Endothelial cell of hepatic sinusoid (primary cell): ENCODE results near the gene SUMF2.
"Not testable (repeated sequence)": the region's sequence is repeated elsewhere in the genome, so short reads cannot be mapped to it uniquely, and the experiment has no call there.

Experiments
- in situ Hi-C: cut with HindIII; loops from 2 replicates; pipeline ENCODE4 v1.10.0; 2017; ENCODE audit warnings: low sequenced_read_pairs

SUMF2 gene

DNA sequence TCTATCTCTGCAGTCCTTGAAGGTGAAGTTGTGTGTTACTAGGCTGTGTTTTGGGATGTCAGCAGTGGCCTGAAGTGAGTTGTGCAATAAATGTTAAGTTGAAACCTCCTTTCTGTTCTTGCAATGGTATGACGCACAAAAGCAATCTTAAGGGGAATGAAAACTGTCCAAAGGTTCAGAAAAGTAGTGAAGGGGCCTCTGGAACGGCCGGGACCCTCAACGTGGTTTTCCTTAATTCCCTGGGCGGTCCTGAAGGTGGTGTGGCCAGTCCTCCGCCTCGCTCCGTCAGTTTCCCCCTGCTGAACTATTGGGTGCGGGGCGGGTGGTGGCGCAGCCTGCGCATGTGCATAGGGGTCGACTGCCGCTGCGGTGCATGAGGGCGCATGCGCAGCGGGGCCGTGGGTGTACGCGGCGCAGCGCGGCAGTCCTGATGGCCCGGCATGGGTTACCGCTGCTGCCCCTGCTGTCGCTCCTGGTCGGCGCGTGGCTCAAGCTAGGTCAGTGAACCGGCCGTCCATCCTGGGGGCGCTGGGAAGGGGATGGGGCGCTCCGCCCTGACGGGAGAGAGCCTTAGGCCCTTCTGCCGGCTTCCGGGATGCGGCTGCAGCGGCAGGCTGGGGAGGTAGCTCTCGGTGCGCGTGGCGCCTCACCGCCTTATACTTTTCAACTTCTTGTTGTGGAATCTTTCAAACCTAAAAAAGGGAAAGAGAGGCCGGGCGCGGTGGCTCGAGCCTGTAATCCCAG lies at the start of gene SUMF2:
TSS of gene SUMF2 (plus strand) at position 405 of the 744 bp plus-strand sequence. CDS start at position 431, 26 bp downstream.
- in situ Hi-C loops, result loop anchor here (5.0 kb wide), 1 partner anchor 82 kb away; no protein-coding TSS in a partner anchor

DNA sequence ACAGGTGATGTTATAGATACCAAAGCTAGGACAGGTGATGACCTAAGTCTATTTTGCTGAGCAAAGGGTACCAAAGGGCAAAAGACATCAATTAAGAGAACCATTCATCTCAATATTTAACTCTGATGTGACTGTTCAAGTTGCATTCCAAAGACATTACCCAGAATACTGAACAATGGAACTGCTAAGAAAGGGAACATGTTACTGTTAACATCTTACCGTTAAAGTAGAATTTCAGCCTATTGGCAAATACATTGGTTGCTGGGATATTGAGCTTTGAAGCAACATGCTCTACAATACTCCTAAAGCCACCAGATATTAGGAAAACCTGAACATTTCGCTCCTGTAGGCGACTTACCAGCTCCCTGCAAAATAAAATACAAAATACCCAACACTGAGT lies 47.1 kb upstream of the SUMF2 start:
- in situ Hi-C loops, result not testable (repeated sequence)

DNA sequence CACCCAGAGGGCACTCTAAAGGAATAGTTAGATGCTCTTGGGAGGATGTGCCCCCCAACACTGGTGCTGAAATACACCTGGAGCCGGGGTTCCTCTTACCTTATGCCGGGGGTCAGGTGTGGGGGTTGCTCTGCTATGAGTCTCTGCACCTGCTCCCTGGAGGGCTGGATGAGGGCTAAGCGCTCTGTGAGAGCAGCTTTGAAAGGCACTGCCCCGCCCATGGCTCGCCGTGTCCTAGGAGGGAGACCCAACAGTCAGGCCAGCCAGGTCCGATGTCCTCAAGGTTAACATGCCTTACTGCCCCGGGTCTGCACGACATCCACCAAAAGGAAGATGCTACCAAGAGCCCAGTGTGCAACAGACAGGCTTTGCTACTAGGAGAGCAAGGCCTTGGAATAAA lies 44.6 kb upstream of the SUMF2 start:
- in situ Hi-C loops, result no loop called here

DNA sequence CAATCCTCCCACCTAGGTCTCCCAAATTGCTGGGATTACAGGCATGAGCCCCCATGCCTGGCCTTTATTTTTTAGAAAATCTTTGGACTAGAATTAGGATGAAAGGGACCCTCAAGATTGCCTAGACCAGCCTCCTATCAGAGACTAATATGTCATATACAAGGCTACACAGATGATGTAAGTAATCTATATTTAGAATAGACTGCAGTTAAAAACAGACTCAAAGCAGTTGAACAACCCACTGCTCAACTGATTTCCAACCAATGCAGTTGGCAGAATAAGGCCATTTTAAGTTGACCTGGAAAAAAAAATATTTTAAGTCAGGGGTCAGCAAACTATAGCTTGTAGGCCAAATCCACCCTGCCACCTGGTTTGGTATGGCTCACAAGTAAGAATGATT lies 40.6 kb upstream of the SUMF2 start:
- in situ Hi-C loops, result no loop called here

DNA sequence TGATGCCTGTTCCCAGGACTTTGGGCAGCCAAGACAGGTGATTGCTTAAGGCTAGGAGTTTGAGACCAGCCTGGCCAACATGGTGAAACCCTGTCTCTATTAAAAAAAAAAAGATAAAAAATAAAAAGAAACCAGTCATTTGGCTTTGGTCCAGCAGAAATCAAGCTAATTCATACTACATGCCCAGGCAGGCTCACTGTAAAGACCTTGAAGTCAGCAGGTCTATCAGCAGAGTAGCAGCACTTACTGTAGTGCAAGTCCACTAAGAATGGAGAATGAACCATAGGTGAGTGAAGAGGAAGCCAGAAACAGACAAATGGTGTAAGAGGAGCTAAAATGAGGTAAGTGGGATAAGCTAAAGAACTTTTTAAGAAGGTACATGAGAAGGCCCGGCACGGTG lies 37.5 kb upstream of the SUMF2 start:
- in situ Hi-C loops, result no loop called here

DNA sequence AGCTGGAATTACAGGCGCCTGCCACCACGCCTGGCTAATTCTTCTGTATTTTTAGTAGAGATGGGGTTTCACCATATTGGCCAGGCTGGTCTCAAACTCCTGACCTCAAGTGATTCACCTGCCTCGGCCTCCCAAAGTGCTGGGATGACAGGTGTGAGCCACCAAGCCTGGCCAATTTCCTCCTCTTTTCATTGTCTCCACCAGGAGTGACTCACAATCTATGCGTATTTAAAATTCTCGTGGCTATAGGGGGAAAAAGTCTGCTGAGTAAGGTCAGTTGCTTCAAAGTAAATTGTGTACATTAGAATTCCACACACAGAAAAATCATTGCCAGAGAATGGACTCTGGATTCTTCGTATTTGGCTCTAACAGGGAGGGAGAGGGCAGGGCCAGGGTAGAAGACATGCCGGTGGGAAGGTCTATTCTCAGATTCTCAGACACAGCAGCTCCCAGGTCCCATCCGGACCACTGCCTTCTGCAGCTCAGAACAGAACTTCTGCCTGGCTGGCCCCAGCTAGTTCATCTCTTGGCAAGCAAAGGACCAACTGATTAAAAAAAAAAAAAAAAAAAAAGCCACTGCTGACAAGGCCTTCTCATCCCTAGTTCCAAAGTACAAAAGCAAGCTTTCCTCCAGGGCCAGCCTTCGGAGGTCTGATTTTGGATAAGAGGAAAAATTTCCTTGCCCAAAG lies 35.0 kb upstream of the SUMF2 start:
- in situ Hi-C loops, result no loop called here

DNA sequence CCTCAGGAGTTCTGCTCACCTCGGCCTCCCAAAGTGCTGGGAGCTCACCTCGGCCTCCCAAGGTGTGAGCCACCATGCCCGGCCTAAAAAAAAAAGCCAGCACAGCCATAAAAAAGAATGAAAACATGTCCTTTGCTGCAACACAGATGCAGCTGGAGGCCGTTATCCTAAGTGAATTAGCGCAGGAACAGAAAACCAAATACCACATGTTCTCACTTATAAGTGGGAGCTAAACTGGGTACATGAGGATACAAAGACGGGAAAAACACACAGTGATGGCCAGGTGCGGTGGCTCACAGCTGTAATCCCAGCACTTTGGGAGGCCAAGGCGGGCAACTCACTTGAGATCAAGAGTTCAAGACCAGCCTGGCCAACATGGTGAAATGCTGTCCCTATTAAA lies 33.7 kb upstream of the SUMF2 start:
- in situ Hi-C loops, result no loop called here

DNA sequence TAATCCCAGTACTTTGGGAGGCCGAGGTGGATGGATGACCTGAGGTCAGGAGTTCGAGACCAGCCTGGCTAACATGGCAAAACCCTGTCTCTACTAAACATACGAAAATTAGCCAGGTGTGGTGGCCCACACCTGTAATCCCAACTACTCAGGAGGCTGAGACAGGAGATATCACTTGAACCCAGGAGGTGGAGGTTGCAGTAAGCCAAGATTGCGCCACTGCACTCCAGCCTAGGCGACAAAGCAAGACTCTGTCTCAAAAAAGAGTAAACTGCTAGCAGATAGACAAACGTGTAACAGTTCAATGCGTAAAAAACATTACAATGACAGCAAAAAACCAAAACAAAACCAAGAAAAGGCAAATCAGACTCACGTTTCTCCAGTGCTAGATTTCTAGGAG lies 32.5 kb upstream of the SUMF2 start:
- in situ Hi-C loops, result not testable (repeated sequence)

DNA sequence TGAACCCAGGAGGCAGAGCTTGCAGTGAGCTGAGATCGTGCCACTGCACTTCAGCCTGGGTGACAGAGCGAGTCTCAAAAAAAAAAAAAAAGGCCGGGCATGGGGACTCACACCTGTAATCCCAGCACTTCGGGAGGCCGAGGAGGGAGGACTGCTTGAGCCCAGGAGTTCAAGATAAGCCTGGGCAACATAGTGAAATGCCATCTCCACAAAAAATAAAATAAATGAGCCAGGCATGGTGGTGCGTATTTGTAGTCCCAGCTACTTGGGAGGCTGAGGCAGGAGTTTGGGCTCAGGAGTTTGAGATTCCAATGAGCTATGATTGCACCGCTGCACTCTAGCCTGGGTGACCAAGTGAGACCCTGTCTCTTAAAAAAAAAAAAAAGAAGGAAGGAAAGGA lies 31.5 kb upstream of the SUMF2 start:
- in situ Hi-C loops, result not testable (repeated sequence)

DNA sequence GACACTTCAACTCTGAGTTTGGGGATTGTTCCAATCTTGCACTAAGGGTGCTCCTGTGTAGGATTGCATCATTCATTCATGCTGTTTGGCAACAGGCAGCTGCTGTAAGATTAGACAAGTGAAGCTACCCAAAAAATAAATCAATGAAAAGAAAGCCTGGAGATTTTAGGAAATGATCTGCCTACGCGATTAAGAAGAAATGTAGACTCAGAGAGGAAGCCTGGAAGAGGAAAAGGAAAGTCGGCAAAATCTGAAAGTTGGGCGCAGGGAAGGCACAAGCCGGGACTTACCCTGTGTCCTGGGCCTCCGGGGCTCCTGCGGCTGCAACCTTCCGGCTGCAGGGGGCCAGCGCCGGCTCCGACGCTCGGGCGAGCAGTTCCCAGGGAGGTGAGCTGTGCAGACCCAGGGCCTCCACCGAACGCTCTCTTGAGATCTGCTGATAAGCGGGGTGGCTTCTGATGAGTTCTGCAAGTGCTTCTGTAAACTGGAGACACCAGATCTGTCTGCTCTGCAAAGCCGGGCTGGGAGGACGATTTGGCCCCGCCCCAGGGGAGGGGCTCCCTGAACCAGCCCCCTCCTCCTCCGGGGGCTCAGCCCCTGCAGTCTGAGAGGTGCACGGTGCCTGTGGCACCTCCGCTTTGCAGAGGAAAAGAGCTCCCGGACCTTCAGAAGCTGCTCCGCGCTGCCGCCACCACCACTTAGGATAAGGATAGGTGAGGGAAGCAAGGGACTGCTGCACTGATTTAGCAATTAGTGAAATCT lies 30.2 kb upstream of the SUMF2 start:
- in situ Hi-C loops, result no loop called here

DNA sequence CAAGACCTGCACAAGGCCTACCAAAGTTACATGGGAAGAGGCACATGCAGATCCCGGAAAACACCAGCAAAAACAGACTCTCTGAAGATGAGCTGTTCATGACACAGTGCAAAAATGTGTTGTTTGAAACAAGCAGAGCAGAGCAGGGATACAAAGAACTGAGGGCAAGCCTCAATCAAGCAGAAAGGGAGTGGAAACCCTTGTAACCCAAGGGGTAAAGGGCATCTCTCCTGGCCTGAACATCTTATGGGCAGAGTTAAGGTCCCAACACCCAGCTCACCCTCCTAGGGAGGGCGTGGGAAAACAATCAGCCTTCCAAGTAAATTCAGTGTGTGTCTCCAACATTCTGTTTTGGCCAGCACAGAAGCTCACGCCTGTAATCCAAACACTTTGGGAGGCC lies 23.4 kb upstream of the SUMF2 start:
- in situ Hi-C loops, result no loop called here

DNA sequence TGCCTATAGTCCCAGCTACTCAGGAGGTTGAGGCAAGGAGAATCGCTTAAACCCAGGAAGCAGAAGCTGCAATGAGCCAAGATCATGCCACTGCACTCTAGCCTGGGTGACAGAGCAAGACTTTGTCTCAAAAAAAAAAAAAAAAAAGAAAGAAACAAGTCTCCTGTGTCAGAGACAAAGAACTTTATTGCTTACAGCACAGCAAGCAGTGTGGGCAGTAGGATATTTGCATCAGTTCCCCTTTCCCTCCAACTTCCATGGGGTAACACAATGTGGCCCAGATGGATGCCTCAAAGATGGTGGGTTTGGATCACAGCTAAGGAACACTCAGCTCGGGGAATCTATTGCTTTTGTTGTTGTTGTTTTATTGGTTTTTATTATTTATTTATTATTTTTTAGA lies 18.3 kb upstream of the SUMF2 start:
- in situ Hi-C loops, result not testable (repeated sequence)

DNA sequence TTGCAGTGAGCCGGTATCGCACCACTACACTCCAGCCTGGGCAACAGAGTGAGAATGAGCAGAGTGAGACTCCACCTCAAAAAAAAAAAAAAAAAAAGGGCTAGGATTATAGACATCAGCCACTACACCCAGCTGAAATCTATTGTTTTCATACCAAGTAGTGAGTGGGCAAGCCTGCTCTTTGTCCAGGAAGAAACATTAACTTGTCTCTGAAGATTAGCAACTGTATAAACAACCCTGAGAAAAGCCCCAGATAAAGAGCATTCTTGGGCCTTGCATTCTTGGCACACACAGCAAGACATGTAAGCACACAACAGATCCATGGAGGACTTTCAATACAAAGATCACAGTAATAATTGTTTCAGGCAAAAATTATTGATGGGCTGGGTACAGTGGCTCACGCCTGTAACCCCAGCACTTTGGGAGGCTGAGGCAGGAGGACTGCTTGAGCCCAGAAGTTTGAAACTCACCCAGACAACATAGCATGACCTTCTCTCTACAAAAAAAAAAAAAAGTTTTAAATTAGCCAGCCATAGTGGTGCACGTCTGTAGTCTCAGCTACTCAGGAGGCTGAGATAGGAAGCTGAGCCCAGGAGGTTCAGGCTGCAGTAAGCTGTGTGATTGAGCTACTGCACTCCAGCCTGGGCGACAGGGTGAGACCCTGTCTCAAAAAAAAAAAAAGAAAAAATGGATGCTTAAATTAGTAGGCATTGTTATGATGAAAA lies 17.2 kb upstream of the SUMF2 start:
- in situ Hi-C loops, result no loop called here

DNA sequence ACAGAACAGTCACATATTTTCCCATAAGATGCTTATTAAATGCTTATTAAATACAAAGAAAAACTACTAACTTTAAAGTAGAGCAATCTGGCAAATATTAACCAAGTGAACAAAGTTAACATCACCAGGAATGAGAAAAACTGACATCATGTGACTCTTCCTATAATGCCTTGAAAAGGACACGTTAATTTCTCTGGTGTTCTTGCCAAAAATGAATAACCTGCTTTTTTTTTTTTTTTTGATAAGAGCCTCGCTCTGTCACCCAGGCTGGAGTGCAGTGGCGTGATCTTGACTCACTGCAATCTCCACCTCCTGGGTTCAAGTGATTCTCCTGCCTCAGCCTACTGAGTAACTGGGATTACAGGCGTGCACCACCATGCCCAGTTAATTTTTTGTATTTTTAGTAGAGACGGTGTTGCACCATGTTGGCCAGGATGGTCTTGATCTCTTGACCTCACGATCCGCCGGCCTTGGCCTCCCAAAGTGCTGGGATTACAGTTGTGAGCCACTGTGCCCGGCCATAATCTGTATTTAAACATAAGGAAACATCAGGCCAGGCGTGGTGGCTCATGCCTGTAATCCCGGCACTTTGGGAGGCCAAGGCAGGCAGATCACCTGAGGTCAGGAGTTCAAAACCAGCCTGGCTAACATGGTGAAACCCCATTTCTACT lies 16.5 kb upstream of the SUMF2 start:
- in situ Hi-C loops, result not testable (repeated sequence)

DNA sequence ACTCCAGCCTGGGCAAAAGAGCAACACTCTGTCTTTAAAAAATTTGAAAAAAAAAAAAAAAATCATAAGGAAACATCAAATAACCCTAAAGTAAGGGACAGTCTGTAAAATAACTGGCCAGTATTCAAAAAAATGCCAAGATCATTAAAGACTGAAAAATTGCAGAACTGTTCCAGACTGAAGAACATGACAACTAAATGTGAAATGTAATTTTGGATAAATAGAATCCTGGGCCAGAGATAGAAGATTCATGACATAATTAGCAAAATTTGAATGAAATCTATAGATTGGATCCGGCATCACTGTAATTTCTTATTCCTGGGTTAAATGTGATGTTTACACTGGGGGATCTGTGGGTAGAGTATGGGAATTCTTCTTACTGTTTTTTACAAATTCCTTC lies 15.8 kb upstream of the SUMF2 start:
- in situ Hi-C loops, result no loop called here

DNA sequence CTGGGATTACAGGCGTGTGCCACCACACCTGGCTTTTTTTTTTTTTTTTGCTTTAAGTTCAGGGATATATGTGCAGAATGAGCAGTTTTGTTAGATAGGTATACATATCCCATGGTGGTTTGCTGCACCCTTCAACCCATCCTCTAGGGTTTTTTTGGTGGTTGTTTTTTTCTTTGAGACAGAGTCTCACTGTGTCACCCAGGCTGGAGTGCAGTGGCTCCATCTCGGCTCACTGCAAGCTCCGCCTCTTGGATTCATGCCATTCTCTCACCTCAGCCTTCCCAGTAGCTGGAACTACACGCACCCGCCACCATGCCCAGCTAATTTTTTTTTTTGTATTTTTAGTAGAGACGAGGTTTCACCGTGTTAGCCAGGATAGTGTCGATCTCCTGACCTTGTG lies 15.3 kb upstream of the SUMF2 start:
- in situ Hi-C loops, result not testable (repeated sequence)

DNA sequence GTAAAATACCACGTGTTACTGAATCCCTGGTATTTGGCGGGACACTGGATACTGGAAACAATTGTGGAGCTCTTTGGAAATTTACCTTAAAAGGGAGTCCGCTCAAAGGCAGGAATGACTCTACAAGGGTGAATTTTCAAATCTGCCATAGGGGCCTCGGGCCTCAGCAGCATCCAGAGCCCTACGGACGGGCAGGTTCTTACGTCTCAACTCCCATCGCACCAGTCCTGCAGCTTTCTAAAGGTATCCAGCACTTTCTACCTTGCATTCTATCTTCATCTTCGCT lies 13.1 kb upstream of the SUMF2 start:
- in situ Hi-C loops, result no loop called here

DNA sequence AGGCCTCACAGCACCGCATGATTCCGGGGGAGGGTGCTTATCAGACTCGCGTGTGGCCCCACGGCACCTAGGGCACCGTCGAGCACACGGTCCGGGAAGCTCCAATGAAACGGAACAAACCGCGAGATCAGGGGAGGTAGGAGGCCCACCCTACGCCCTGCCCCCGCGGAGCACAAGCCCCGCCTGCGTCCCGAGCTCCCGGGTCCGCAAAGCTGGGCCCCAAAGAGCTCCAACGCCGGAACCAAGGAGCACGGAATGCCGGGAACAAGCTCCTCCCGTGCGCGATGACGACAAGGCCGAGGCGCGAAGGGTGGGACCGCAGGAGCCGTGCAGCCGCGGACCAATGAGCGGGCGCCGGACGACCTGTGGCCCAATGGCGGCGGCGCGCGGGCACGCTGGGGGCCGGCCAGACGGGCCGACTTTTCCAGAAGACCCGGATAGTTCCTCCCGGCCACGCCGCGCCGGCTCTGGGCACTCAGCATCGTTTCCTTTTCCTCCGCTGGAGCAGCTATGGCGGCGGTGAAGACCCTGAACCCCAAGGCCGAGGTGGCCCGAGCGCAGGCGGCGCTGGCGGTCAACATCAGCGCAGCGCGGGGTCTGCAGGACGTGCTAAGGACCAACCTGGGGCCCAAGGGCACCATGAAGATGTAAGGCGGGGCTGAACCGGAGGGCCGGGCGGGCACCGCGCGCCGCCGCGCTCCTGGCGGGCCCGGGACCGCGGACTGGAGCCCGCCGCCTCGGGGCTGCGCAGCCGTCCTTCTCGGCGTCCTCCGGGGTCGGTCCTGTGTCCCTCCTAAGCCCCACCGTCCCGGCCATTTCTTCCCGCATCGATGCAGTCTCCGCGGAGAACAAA lies 12.5 kb upstream of the SUMF2 start, which contains the start of the genes CCT6A and PSPH:
TSS of gene CCT6A (plus strand) at position 427 of the 853 bp plus-strand sequence. CDS start at position 511, 84 bp downstream.
TSS of gene PSPH (minus strand) at position 106 of the 853 bp plus-strand sequence. CDS start 30,232 bp downstream, outside the sequence.
- in situ Hi-C loops, result no loop called here

DNA sequence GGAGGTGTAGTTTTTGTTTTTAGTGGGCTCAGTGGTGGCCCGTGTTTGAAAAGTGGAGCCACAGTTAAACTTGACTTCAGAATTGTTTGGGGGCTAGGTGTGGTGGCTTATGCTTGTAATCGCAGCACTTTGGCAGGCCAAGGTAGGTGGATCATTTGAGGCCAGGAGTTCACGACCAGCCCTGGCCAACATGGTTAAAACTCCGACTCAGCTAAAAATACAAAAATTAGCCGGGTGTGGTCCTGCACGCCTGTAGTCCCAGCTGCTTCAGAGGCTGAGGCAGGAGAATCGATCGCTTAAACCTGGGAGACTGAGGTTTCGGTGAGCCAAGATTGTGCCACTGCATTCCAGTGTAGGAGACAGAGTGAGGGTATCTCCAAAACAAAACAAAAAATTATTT lies 10.7 kb upstream of the SUMF2 start:
- in situ Hi-C loops, result no loop called here

DNA sequence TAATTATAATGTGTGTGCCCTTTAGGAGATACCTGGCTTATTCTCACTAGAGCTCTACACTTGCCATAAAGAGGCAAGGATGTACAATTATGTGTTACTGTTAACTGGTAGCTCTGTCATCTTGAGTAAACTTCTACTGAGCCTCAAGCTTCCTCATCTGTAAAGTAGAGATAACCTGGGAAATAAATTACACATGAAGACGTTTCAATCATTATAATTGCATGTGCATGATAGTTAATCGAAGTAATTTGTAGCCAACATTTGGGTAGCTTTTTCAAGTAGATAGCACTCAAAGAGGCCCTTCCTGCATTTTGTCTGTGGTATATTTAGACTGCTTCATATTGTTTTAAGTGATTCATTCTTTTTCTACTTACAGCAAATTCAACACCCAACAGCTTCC lies 10.1 kb upstream of the SUMF2 start:
- in situ Hi-C loops, result no loop called here
